ENCODE measurements around the gene FUCA1. TPM values are rescaled to one million over a fixed set of nuclear protein-coding genes. Genes with fewer than 3 reads are reported as not detected.

The FUCA1 gene
- total and polyA plus RNA-seq, 2 donors (not counting 3 experiments of a cell fraction or from before 2014, with no cell fraction given) = 4.9 to 5.6 TPM

GRCh38 chr1:23899070-23899469, 31.0 kb upstream of the FUCA1 start:
- intact Hi-C loops (cut with micrococcal nuclease) = no loop called here
- H3K9me3 ChIP-seq (replicated peaks; ENCODE audit: control insufficient read depth, insufficient read depth, low read length) = no peaks in the 10 kb centered on the region
- no peaks in the 10 kb centered on the region for H3K4me1 ChIP-seq (ENCODE audit: control insufficient read depth, extremely low read depth, insufficient read depth, low read length)
- no peak for FAIRE-seq
- peaks cover 23 to 25% of the 10 kb centered on the region in 2 experiments for H3K27me3 ChIP-seq (ENCODE audit: control insufficient read depth in 2 of 2, insufficient read depth in 2 of 2, low read length in 2 of 2)
- dilution Hi-C loops (cut with MboI; ENCODE audit: extremely low pct_ligation_motif_present, low sequenced_read_pairs) = no loop called here
- no TSS peak for BruUV-seq (replicated peaks)
- ChIA-PET CTCF (interaction anchor here (0.7 kb wide), 1 partner anchor 330 kb away, joined by 4 read pairs; no protein-coding TSS in a partner anchor), POLR2A (no interaction called here)
- no peaks in the 10 kb centered on the region for H4K20me1 ChIP-seq (replicated peaks; ENCODE audit: control insufficient read depth, extremely low read depth, insufficient read depth, low read length)
- no peaks in the 10 kb centered on the region for H3K9me1 ChIP-seq (replicated peaks; ENCODE audit: control insufficient read depth, extremely low read depth, insufficient read depth, low read length)
- H3K9ac ChIP-seq (replicated peaks; ENCODE audit: extremely low read depth, insufficient read depth, low read length) = no peak overlapping the region
- DNase-seq (ENCODE audit: low read depth, low spot score) = no peak
- TF ChIP-seq CTCF (IDR thresholded peaks at IDR 0.05; ENCODE audit: extremely low read depth in 1 of 2, insufficient read depth in 1 of 2, low read depth in 1 of 2, low read length in 2 of 2) = no peak
- no peak overlapping the region for H3K4me3 ChIP-seq (replicated peaks in 1 of 3; ENCODE audit: insufficient read depth in 1 of 3, low read depth in 1 of 3, low read length in 3 of 3)
- no peak overlapping the region for H2AFZ ChIP-seq (ENCODE audit: low read depth, low read length)
- H3K4me2 ChIP-seq (ENCODE audit: insufficient read depth, low read length) = no peak overlapping the region
- no peak overlapping the region for H3K27ac ChIP-seq (ENCODE audit: insufficient read depth, low read depth, low read length)
- H3K79me2 ChIP-seq (ENCODE audit: control insufficient read depth, insufficient read depth, low read length) = no peaks in the 10 kb centered on the region
- H3K36me3 ChIP-seq (ENCODE audit: control insufficient read depth in 2 of 2, extremely low read depth in 1 of 2, insufficient read depth in 2 of 2, low read length in 2 of 2) = no peaks in the 10 kb centered on the region

GRCh38 chr1:23897083-23897482, 29.0 kb upstream of the FUCA1 start:
- H3K27ac ChIP-seq (ENCODE audit: insufficient read depth, low read depth, low read length) = no peak overlapping the region
- dilution Hi-C loops (cut with MboI; ENCODE audit: extremely low pct_ligation_motif_present, low sequenced_read_pairs) (no loop called here), intact Hi-C loops (cut with micrococcal nuclease) (no loop called here)
- BruUV-seq (replicated peaks) = no TSS peak
- H3K9ac ChIP-seq (replicated peaks; ENCODE audit: extremely low read depth, insufficient read depth, low read length) = no peak overlapping the region
- H3K4me2 ChIP-seq (ENCODE audit: insufficient read depth, low read length) = no peak overlapping the region
- H3K9me1 ChIP-seq (replicated peaks; ENCODE audit: control insufficient read depth, extremely low read depth, insufficient read depth, low read length) = no peaks in the 10 kb centered on the region
- H3K27me3 ChIP-seq (ENCODE audit: control insufficient read depth in 2 of 2, insufficient read depth in 2 of 2, low read length in 2 of 2) = peaks cover 8% of the 10 kb centered on the region in 2 experiments
- H3K9me3 ChIP-seq (replicated peaks; ENCODE audit: control insufficient read depth, insufficient read depth, low read length) = no peaks in the 10 kb centered on the region
- TF ChIP-seq POLR2AphosphoS5 (IDR thresholded peaks at IDR 0.05; ENCODE audit: insufficient read depth, low read depth, low read length) (no peak), FOS (IDR thresholded peaks at IDR 0.05; ENCODE audit: borderline replicate concordance, insufficient read depth, low read length) (no peak), EZH2 (IDR thresholded peaks at IDR 0.05; ENCODE audit: borderline replicate concordance, low read depth, low read length, severe bottlenecking) (no peak), CTCF (IDR thresholded peaks at IDR 0.05; ENCODE audit: extremely low read depth in 1 of 2, insufficient read depth in 1 of 2, low read depth in 1 of 2, low read length in 2 of 2) (no peak), POLR2A (IDR thresholded peaks at IDR 0.05; ENCODE audit: low read depth, low read length) (no peak), GATA2 (IDR thresholded peaks at IDR 0.05; ENCODE audit: insufficient read depth, insufficient read length, low read depth, low read length) (no peak), JUN (IDR thresholded peaks at IDR 0.05; ENCODE audit: borderline replicate concordance, insufficient read depth, insufficient read length, low read depth) (no peak), MYC (IDR thresholded peaks at IDR 0.05; ENCODE audit: low read depth, low read length) (no peak), MAX (IDR thresholded peaks at IDR 0.05; ENCODE audit: insufficient read depth, insufficient read length) (no peak)
- POLR2A ChIA-PET = interaction anchor here (0.6 to 1.0 kb wide), 2 partner anchors 10 to 49 kb away, joined by 4 to 5 read pairs; no protein-coding TSS in a partner anchor
- H3K4me3 ChIP-seq (replicated peaks in 1 of 3; ENCODE audit: insufficient read depth in 1 of 3, low read depth in 1 of 3, low read length in 3 of 3) = no peak overlapping the region
- no peaks in the 10 kb centered on the region for H4K20me1 ChIP-seq (replicated peaks; ENCODE audit: control insufficient read depth, extremely low read depth, insufficient read depth, low read length)
- H3K36me3 ChIP-seq (ENCODE audit: control insufficient read depth in 2 of 2, extremely low read depth in 1 of 2, insufficient read depth in 2 of 2, low read length in 2 of 2) = no peaks in the 10 kb centered on the region
- DNase-seq (ENCODE audit: low read depth, low spot score) (no peak), FAIRE-seq (no peak)
- CTCF ChIA-PET = interaction anchor here (0.7 to 2.0 kb wide), 2 partner anchors 11 to 125 kb away, joined by 3 to 4 read pairs; no protein-coding TSS in a partner anchor
- no peaks in the 10 kb centered on the region for H3K79me2 ChIP-seq (ENCODE audit: control insufficient read depth, insufficient read depth, low read length)
- H2AFZ ChIP-seq (ENCODE audit: low read depth, low read length) = no peak overlapping the region
- H3K4me1 ChIP-seq (ENCODE audit: control insufficient read depth, extremely low read depth, insufficient read depth, low read length) = no peaks in the 10 kb centered on the region
